ENCODE data around the gene PNKP.

The PNKP gene

GRCh38 chr19:49848938-49849337, 18.4 kb downstream of the PNKP start:
- Mint-ChIP-seq H3K9me3 (peaks cover 15% of the 10 kb centered on the region), H3K36me3 (ENCODE audit: low read depth) (peaks cover 35% of the 10 kb centered on the region)

GRCh38 chr19:49847731-49848696, 19.4 kb downstream of the PNKP start:
- H3K4me3 Mint-ChIP-seq: peak overlapping the region; percentile 53 to 73 (median 68)
- H3K4me1 Mint-ChIP-seq: peaks cover 14% of the 10 kb centered on the region
- TF ChIP-seq, protein P1, sequence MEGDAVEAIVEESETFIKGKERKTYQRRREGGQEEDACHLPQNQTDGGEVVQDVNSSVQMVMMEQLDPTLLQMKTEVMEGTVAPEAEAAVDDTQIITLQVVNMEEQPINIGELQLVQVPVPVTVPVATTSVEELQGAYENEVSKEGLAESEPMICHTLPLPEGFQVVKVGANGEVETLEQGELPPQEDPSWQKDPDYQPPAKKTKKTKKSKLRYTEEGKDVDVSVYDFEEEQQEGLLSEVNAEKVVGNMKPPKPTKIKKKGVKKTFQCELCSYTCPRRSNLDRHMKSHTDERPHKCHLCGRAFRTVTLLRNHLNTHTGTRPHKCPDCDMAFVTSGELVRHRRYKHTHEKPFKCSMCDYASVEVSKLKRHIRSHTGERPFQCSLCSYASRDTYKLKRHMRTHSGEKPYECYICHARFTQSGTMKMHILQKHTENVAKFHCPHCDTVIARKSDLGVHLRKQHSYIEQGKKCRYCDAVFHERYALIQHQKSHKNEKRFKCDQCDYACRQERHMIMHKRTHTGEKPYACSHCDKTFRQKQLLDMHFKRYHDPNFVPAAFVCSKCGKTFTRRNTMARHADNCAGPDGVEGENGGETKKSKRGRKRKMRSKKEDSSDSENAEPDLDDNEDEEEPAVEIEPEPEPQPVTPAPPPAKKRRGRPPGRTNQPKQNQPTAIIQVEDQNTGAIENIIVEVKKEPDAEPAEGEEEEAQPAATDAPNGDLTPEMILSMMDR (IDR thresholded peaks at IDR 0.05; ENCODE audit: unreplicated experiment in 3 of 3): no peak
- peaks cover 15% of the 10 kb centered on the region for H3K9me3 Mint-ChIP-seq
- peak overlapping the region in 2 of 3 experiments; percentile 3 to 11 for H3K27ac Mint-ChIP-seq
- no peaks in the 10 kb centered on the region for H3K27me3 Mint-ChIP-seq (ENCODE audit: low read depth)
- peaks cover 35% of the 10 kb centered on the region for H3K36me3 Mint-ChIP-seq (ENCODE audit: low read depth)

More at GRCh38 chr19:49848938-49849337, 18.4 kb downstream of the PNKP start:
- peak overlapping the region in 2 of 3 experiments; percentile 19 to 74 for H3K27ac Mint-ChIP-seq
- H3K4me3 Mint-ChIP-seq: peak overlapping the region; percentile 68 to 83 (median 75)
- H3K4me1 Mint-ChIP-seq: peaks cover 22% of the 10 kb centered on the region
- TF ChIP-seq, protein P1 (IDR thresholded peaks at IDR 0.05; ENCODE audit: unreplicated experiment in 3 of 3): no peak
- H3K27me3 Mint-ChIP-seq (ENCODE audit: low read depth): no peaks in the 10 kb centered on the region

- peaks cover 15% of the 10 kb centered on the region for H3K9me3 Mint-ChIP-seq
Measured at GRCh38 chr19:49846408-49846807, 21.0 kb downstream of the PNKP start.

DNA sequence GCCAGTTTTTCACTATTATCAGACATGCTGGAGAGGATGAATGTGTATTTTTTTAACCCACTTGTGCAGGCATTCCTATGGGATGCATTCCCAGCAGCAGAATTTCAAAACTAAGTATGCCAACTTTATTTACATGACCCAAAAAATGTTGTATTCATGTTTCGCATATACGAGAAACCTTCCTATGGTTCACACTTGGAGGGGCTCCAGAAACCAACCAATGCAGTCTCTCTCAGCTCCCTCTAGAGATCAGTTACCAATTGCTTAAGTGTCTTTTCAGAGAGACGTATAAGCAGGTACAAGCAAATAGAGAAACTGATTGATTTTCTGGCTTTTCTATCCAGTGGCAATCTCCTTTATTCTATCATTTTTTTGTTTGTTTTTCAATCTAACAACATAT, 22.0 kb downstream of the PNKP start:
- Mint-ChIP-seq H3K27me3 (ENCODE audit: low read depth) (no peaks in the 10 kb centered on the region), H3K4me1 (peaks cover 4% of the 10 kb centered on the region), H3K9me3 (peaks cover 15% of the 10 kb centered on the region), H3K4me3 (no peak overlapping the region), H3K36me3 (ENCODE audit: low read depth) (peaks cover 41% of the 10 kb centered on the region), H3K27ac (no peak overlapping the region)
- TF ChIP-seq, protein P1 (IDR thresholded peaks at IDR 0.05; ENCODE audit: unreplicated experiment in 3 of 3): no peak

More at GRCh38 chr19:49846408-49846807, 21.0 kb downstream of the PNKP start:
- Mint-ChIP-seq H3K27ac (no peak overlapping the region), H3K27me3 (ENCODE audit: low read depth) (no peaks in the 10 kb centered on the region), H3K36me3 (ENCODE audit: low read depth) (peaks cover 35% of the 10 kb centered on the region), H3K4me1 (peaks cover 4% of the 10 kb centered on the region), H3K4me3 (peak overlapping the region in 2 of 3 experiments; percentile 15 to 54)
- TF ChIP-seq, protein P1 (IDR thresholded peaks at IDR 0.05; ENCODE audit: unreplicated experiment in 3 of 3): no peak

GRCh38 chr19:49844138-49845095, 23.0 kb downstream of the PNKP start:
- peaks cover 8% of the 10 kb centered on the region for H3K9me3 Mint-ChIP-seq
- peaks cover 42% of the 10 kb centered on the region for H3K36me3 Mint-ChIP-seq (ENCODE audit: low read depth)
- H3K4me3 Mint-ChIP-seq: no peak overlapping the region
- no peaks in the 10 kb centered on the region for H3K27me3 Mint-ChIP-seq (ENCODE audit: low read depth)
- TF ChIP-seq, protein P1 (IDR thresholded peaks at IDR 0.05; ENCODE audit: unreplicated experiment in 3 of 3): no peak
- no peak overlapping the region for H3K27ac Mint-ChIP-seq
- no peaks in the 10 kb centered on the region for H3K4me1 Mint-ChIP-seq
